ENCODE measurements around the gene PCNA. TPM values are rescaled to one million over a fixed set of nuclear protein-coding genes. Genes with fewer than 3 reads are reported as not detected.

Gene PCNA
- total RNA-seq, 1 experiment from 2014 or later: 182 TPM

- no peaks in the 10 kb centered on the region for H3K9me3 ChIP-seq (ENCODE audit: control insufficient read depth, insufficient read depth, low read depth, low read length)
- BruUV-seq (replicated peaks): no TSS peak
- POLR2A ChIA-PET: no interaction called here
- in situ Hi-C loops (cut with HindIII; ENCODE audit: low pct_unique_long_range_greater_than_20kb, low sequenced_read_pairs): no loop called here
- no peaks in the 10 kb centered on the region for H3K27me3 ChIP-seq (ENCODE audit: control insufficient read depth, insufficient read depth, low read length)
- no peak overlapping the region for H3K4me3 ChIP-seq (ENCODE audit: low read depth in 2 of 2, low read length in 2 of 2)
- no peaks in the 10 kb centered on the region for H3K36me3 ChIP-seq (ENCODE audit: control insufficient read depth, insufficient read depth, low read length)
- H3K27ac ChIP-seq (ENCODE audit: low read length): no peak overlapping the region
- H3K4me1 ChIP-seq (ENCODE audit: control insufficient read depth, insufficient read depth, low read length): no peaks in the 10 kb centered on the region
- CTCF ChIA-PET: interaction anchor here (1.2 kb wide), 1 partner anchor 9 kb away, joined by 4 read pairs; the partner anchor contains the start of gene CDS2
- intact Hi-C loops (cut with micrococcal nuclease; ENCODE audit: unreplicated experiment): no loop called here
- no peak for ATAC-seq
- TF ChIP-seq REST (IDR thresholded peaks at IDR 0.05; ENCODE audit: insufficient read depth in 1 of 2, low read depth in 2 of 2, low read length in 1 of 2): no peak
- TF ChIP-seq CTCF (IDR thresholded peaks at IDR 0.05): no peak
- no peak for TF ChIP-seq POLR2AphosphoS5 (IDR thresholded peaks at IDR 0.05; ENCODE audit: low read depth, low read length)
- TF ChIP-seq SIN3A (IDR thresholded peaks at IDR 0.05; ENCODE audit: borderline replicate concordance, insufficient read depth, low read depth, low read length): no peak
- no peak for TF ChIP-seq TCF7L2 (IDR thresholded peaks at IDR 0.05; ENCODE audit: low read depth, low read length)
- DNase-seq (ENCODE audit: low read depth, low spot score): no peak
Measured at GRCh38 chr20:5135363-5136012, 15.7 kb upstream of the PCNA start.

- H3K9me3 ChIP-seq (ENCODE audit: control insufficient read depth, insufficient read depth, low read depth, low read length): no peaks in the 10 kb centered on the region
- H3K4me3 ChIP-seq (ENCODE audit: low read depth in 2 of 2, low read length in 2 of 2): no peak overlapping the region
- H3K36me3 ChIP-seq (ENCODE audit: control insufficient read depth, insufficient read depth, low read length): no peaks in the 10 kb centered on the region
- H3K4me1 ChIP-seq (ENCODE audit: control insufficient read depth, insufficient read depth, low read length): no peaks in the 10 kb centered on the region
- ATAC-seq (no peak), DNase-seq (ENCODE audit: low read depth, low spot score) (no peak)
- intact Hi-C loops (cut with micrococcal nuclease; ENCODE audit: unreplicated experiment): no loop called here
- POLR2A ChIA-PET: no interaction called here
- no peak for TF ChIP-seq CTCF (IDR thresholded peaks at IDR 0.05)
- no peak for TF ChIP-seq REST (IDR thresholded peaks at IDR 0.05; ENCODE audit: insufficient read depth in 1 of 2, low read depth in 2 of 2, low read length in 1 of 2)
- no peak for TF ChIP-seq SIN3A (IDR thresholded peaks at IDR 0.05; ENCODE audit: borderline replicate concordance, insufficient read depth, low read depth, low read length)
- no peak for TF ChIP-seq POLR2AphosphoS5 (IDR thresholded peaks at IDR 0.05; ENCODE audit: low read depth, low read length)
- TF ChIP-seq TCF7L2 (IDR thresholded peaks at IDR 0.05; ENCODE audit: low read depth, low read length): no peak
- CTCF ChIA-PET: no interaction called here
- H3K27ac ChIP-seq (ENCODE audit: low read length): no peak overlapping the region
- no peaks in the 10 kb centered on the region for H3K27me3 ChIP-seq (ENCODE audit: control insufficient read depth, insufficient read depth, low read length)
- BruUV-seq (replicated peaks): no TSS peak
- in situ Hi-C loops (cut with HindIII; ENCODE audit: low pct_unique_long_range_greater_than_20kb, low sequenced_read_pairs): no loop called here
Measured at GRCh38 chr20:5133998-5134397, 14.2 kb upstream of the PCNA start.

All from Panc1 (cell line).